ENCODE data around the gene OR5A2. TPM values are rescaled to one million over a fixed set of nuclear protein-coding genes. Genes with fewer than 3 reads are reported as not detected.
A peak's percentile ranks its signal among the peaks of the same experiment; 100 is the strongest.

OR5A2 gene
- total and polyA plus RNA-seq, 10 of the 15 experiments (the other 5 are each of a cell fraction or from before 2014, with no cell fraction given): not detected

GRCh38 chr11:59380263-59381059, 45.8 kb downstream of the OR5A2 start (continued):
- TF ChIP-seq REST (IDR thresholded peaks at IDR 0.05; ENCODE audit: low read depth, low read length) (no peak), ZBTB33 (IDR thresholded peaks at IDR 0.05) (no peak), PBX3 (IDR thresholded peaks at IDR 0.05; ENCODE audit: insufficient replicate concordance, low read depth, low read length) (no peak), E4F1 (IDR thresholded peaks at IDR 0.05; ENCODE audit: borderline replicate concordance, partially characterized antibody) (no peak), ZNF207 (IDR thresholded peaks at IDR 0.05; ENCODE audit: borderline replicate concordance) (no peak), GABPA (IDR thresholded peaks at IDR 0.05; ENCODE audit: low read depth) (peak; percentile 55; the same call in 1 of the 2 replicates), CHD1 (IDR thresholded peaks at IDR 0.05; ENCODE audit: low read depth, low read length) (no peak), BHLHE40 (IDR thresholded peaks at IDR 0.05; ENCODE audit: borderline replicate concordance in 1 of 2, low read depth in 2 of 2, low read length in 1 of 2) (0 out of 4 replicates have a peak, but pooled peaks of 1 of the 2 experiments have one; percentile 21), E2F4 (IDR thresholded peaks at IDR 0.05; ENCODE audit: low read depth, low read length) (no peak), ZBTB11 (CRISPR knock-in tag; IDR thresholded peaks at IDR 0.05) (no peak), YY1 (IDR thresholded peaks at IDR 0.05; ENCODE audit: low read depth, low read length) (no peak), GATAD2B (conservative IDR thresholded peaks at IDR 0.05; ENCODE audit: low read depth) (no peak), STAT1 (conservative IDR thresholded peaks at IDR 0.05) (no peak)

All from GM12878 (cell line).